Gastroesophageal sphincter (tissue), 3 donors: ENCODE measurements around the gene FGF4.

Experiments used
- CTCF ChIP-seq, 4 experiments: fragments of 200-600 bp in 2 of 4; fragments of 450-650 bp in 2 of 4; sonication (generic) in 1 of 4; IDR thresholded peaks; one replicate each; pipeline ENCODE4 v1.5.1; 2017 to 2019; ENCODE audit warnings: antibody characterized with exemption in 4 of 4, mild to moderate bottlenecking in 2 of 4, moderate library complexity in 2 of 4
- EP300 ChIP-seq: sonication (generic); formaldehyde crosslinking; IDR thresholded peaks from one replicate; pipeline ENCODE4 v1.6.1; 2017; ENCODE audit warnings: antibody characterized with exemption, mild to moderate bottlenecking
- POLR2A ChIP-seq, 2 donors: fragments of 450-650 bp; IDR thresholded peaks; one replicate each; pipeline ENCODE4 v1.6.1; 2017; ENCODE audit warnings: antibody characterized with exemption in 2 of 2, mild to moderate bottlenecking in 2 of 2, moderate library complexity in 1 of 2
- POLR2AphosphoS5 ChIP-seq: sonication (generic); formaldehyde crosslinking; IDR thresholded peaks from one replicate; pipeline ENCODE4 v1.6.1; 2017; ENCODE audit warnings: antibody characterized with exemption

GRCh38 chr11:69775163-69775755 lies at the start of gene FGF4:
- TF ChIP-seq CTCF (IDR thresholded peaks at IDR 0.05) (no peak), POLR2A (IDR thresholded peaks at IDR 0.05) (no peak), EP300 (no peak), POLR2AphosphoS5 (no peak)
